Right ventricle myocardium superior (tissue), 1 donor: Measurements from ENCODE around the gene LILRB1. TPM values are rescaled to one million over a fixed set of nuclear protein-coding genes. Genes with fewer than 3 reads are reported as not detected.

Source experiments
- microRNA-seq: library from miRNA; unstranded; fragments of <30 nt; microRNA quantifications from one replicate; pipeline ENCODE4 v1.2.0, GENCODE V29; 2020
- total RNA-seq: library from RNA; stranded (reverse); fragmentation: NEBNext Ultra II Directional; extraction: Animal tissue kit (Norgen Biotek cat#: 25700); gene quantifications from one replicate; pipeline ENCODE4 v1.2.1, GENCODE V29; 2021
- donor health status: DM: no; HTN: yes; CAD: no; lungs with severe emphysema.

Gene LILRB1
- total RNA-seq, 1 donor from 2014 or later = 1.7 TPM

Small RNA genes within 50 kb of the gene (microRNA-seq; reads per million reads assigned to microRNA genes)
- not detected for gene MIR8061

Other genes with a start within 250 kb of the LILRB1 start
- 1.5 TPM for gene TTYH1, start 215.0 kb upstream of the LILRB1 start, total RNA-seq
- 56.0 TPM for gene LENG8, start 181.3 kb upstream of the LILRB1 start, total RNA-seq
- 1.1 TPM for gene LENG9, start 166.7 kb upstream of the LILRB1 start, total RNA-seq
- gene CDC42EP5, start 157.2 kb upstream of the LILRB1 start, total RNA-seq = 11.6 TPM
- gene LAIR2, start 127.7 kb upstream of the LILRB1 start, total RNA-seq = not detected
- gene LILRA2, start 56.7 kb upstream of the LILRB1 start, total RNA-seq = 1.7 TPM
- 0.48 TPM for gene LILRA1, start 36.9 kb upstream of the LILRB1 start, total RNA-seq
- gene LILRB4, start 32.5 kb downstream of the LILRB1 start, total RNA-seq = 3.8 TPM
- gene KIR3DL3, start 94.0 kb downstream of the LILRB1 start, total RNA-seq = not detected
- not detected for gene KIR2DL3, start 108.0 kb downstream of the LILRB1 start, total RNA-seq
- gene KIR2DL1, start 139.3 kb downstream of the LILRB1 start, total RNA-seq = not detected
- gene KIR2DL4, start 173.1 kb downstream of the LILRB1 start, total RNA-seq = not detected
- gene KIR3DL1, start 186.0 kb downstream of the LILRB1 start, total RNA-seq = not detected
- gene KIR2DS4, start 202.2 kb downstream of the LILRB1 start, total RNA-seq = not detected
- gene KIR3DL2, start 220.0 kb downstream of the LILRB1 start, total RNA-seq = not detected
- gene FCAR, start 243.8 kb downstream of the LILRB1 start, total RNA-seq = 0.30 TPM